ENCODE results near the gene TFDP1. TPM values are rescaled to one million over a fixed set of nuclear protein-coding genes. Genes with fewer than 3 reads are reported as not detected.

TFDP1 gene
- total and polyA plus RNA-seq, 10 donors: 21.7 to 91.7 (median 51.7) TPM

- Histone ChIP-seq H3K4me3 (no peak overlapping the region), H3K4me1 (no peaks in the 10 kb centered on the region), H3K9me3 (peaks cover 0 to 39% (median 29%) of the 10 kb centered on the region in 8 donors), H3K27ac (no peak overlapping the region), H3K36me3 (no peaks in the 10 kb centered on the region), H3K27me3 (replicated peaks in 1 of 7) (no peaks in the 10 kb centered on the region)
- WGBS, 5 donors: 85 to 92% (median 87%) methylated on average over 3 of the region's 3 CpGs
- DNase-seq: no peak
- intact Hi-C loops (cut with DNase I; ENCODE audit: low total_unique reads): no loop called here
- TF ChIP-seq CTCF (IDR thresholded peaks at IDR 0.05 in 8 of 11, conservative IDR thresholded peaks at IDR 0.05 in 3 of 11): no peak
- TF ChIP-seq POLR2AphosphoS5 (IDR thresholded peaks at IDR 0.05): no peak
- TF ChIP-seq POLR2A (IDR thresholded peaks at IDR 0.05): no peak
Observed at GRCh38 chr13:113573065-113573464, 11.5 kb upstream of the TFDP1 start.

- Histone ChIP-seq H3K36me3 (no peaks in the 10 kb centered on the region), H3K4me1 (no peaks in the 10 kb centered on the region), H3K27me3 (replicated peaks in 1 of 7) (no peaks in the 10 kb centered on the region), H3K9me3 (peaks cover 0 to 39% (median 30%) of the 10 kb centered on the region in 8 donors), H3K4me3 (no peak overlapping the region), H3K27ac (no peak overlapping the region)
- intact Hi-C loops (cut with DNase I; ENCODE audit: low total_unique reads): no loop called here
- no peak for DNase-seq
- TF ChIP-seq CTCF (IDR thresholded peaks at IDR 0.05 in 8 of 11, conservative IDR thresholded peaks at IDR 0.05 in 3 of 11) (no peak), POLR2AphosphoS5 (IDR thresholded peaks at IDR 0.05) (no peak), POLR2A (IDR thresholded peaks at IDR 0.05) (no peak)
- 61 to 81% (median 79%) methylated on average over 3 of the region's 3 CpGs for WGBS, 5 donors
Observed at GRCh38 chr13:113576597-113576996, 8.0 kb upstream of the TFDP1 start.

- Histone ChIP-seq H3K4me1 (no peaks in the 10 kb centered on the region), H3K27me3 (replicated peaks in 1 of 7) (no peaks in the 10 kb centered on the region), H3K27ac (no peak overlapping the region), H3K4me3 (no peak overlapping the region), H3K9me3 (peaks cover 0 to 33% (median 23%) of the 10 kb centered on the region in 8 donors), H3K36me3 (no peaks in the 10 kb centered on the region)
- WGBS, 5 donors: 70 to 90% (median 83%) methylated on average over 2 of the region's 2 CpGs
- no peak for DNase-seq
- no peak for TF ChIP-seq POLR2AphosphoS5 (IDR thresholded peaks at IDR 0.05)
- no peak for TF ChIP-seq POLR2A (IDR thresholded peaks at IDR 0.05)
- no peak for TF ChIP-seq CTCF (IDR thresholded peaks at IDR 0.05 in 8 of 11, conservative IDR thresholded peaks at IDR 0.05 in 3 of 11)
- intact Hi-C loops (cut with DNase I; ENCODE audit: low total_unique reads): no loop called here
Observed at GRCh38 chr13:113577881-113578435, 6.6 kb upstream of the TFDP1 start.

GRCh38 chr13:113579686-113580085 lies 4.9 kb upstream of the TFDP1 start:
- DNase-seq: peak; percentile 31
- no peak overlapping the region for H3K27ac ChIP-seq
- H3K9me3 ChIP-seq: peaks cover 0 to 32% (median 23%) of the 10 kb centered on the region in 8 donors
- intact Hi-C loops (cut with DNase I; ENCODE audit: low total_unique reads): no loop called here
- H3K4me1 ChIP-seq: peaks cover 0 to 4% (median 0%) of the 10 kb centered on the region in 6 donors
- H3K4me3 ChIP-seq: no peak overlapping the region
- no peaks in the 10 kb centered on the region for H3K27me3 ChIP-seq (replicated peaks in 1 of 7)
- H3K36me3 ChIP-seq: no peaks in the 10 kb centered on the region
- TF ChIP-seq POLR2A (IDR thresholded peaks at IDR 0.05): no peak
- no peak for TF ChIP-seq POLR2AphosphoS5 (IDR thresholded peaks at IDR 0.05)
- no peak for TF ChIP-seq CTCF (IDR thresholded peaks at IDR 0.05 in 8 of 11, conservative IDR thresholded peaks at IDR 0.05 in 3 of 11)
- WGBS, 5 donors: 91 to 97% (median 93%) methylated on average over 8 of the region's 8 CpGs

Data from spleen (tissue), 11 donors.